Mucosa of descending colon (tissue), 3 donors: ENCODE measurements around the gene ZNF22. TPM values are rescaled to one million over a fixed set of nuclear protein-coding genes. Genes with fewer than 3 reads are reported as not detected.

Source experiments
- ATAC-seq: fragments of 200-7000 bp; cut with Tn5 transposase; one replicate; pipeline ENCODE4 v1.9.1; 2020; ENCODE audit warnings: mild to moderate bottlenecking, moderate library complexity
- DNase-seq, 3 donors: peaks; one replicate each; pipeline ENCODE4 v3.0.0-alpha.2; 2020
- H3K36me3 ChIP-seq: fragments of 200-600 bp; one replicate; pipeline ENCODE4 v1.8.0; 2021; ENCODE audit warnings: low read depth, mild to moderate bottlenecking
- H3K4me1 ChIP-seq: fragments of 200-600 bp; one replicate; pipeline ENCODE4 v1.8.0; 2021; ENCODE audit warnings: low read depth, mild to moderate bottlenecking
- H3K4me3 ChIP-seq: fragments of 200-600 bp; one replicate; pipeline ENCODE4 v1.8.0; 2021; ENCODE audit warnings: mild to moderate bottlenecking
- H3K9me3 ChIP-seq: fragments of 200-600 bp; one replicate; pipeline ENCODE4 v1.8.0; 2021; ENCODE audit warnings: mild to moderate bottlenecking
- intact Hi-C, 2 donors: fragments of 100-400 bp; cut with DNase I in 1 of 2; cut with micrococcal nuclease in 1 of 2; formaldehyde crosslinking; loops; one replicate each; pipeline versions ENCODE4 v1.11.0 to v1.11.1; 2022; cut with DNase I, micrococcal nuclease
- total RNA-seq, 3 donors: library from RNA; stranded (reverse); fragmentation: NEBNext Ultra II Directional in 2 of 3; extraction: Animal tissue kit (Norgen Biotek cat#: 25700) in 2 of 3; gene quantifications; one replicate each; pipeline versions ENCODE4 v1.2.1 to v1.2.4, GENCODE V29; 2021 to 2023
- TF ChIP-seq, protein P1 (sequence below): fragments of 200-600 bp; IDR thresholded peaks from one replicate; pipeline ENCODE4 v1.8.0; 2022; ENCODE audit warnings: antibody characterized with exemption, mild to moderate bottlenecking
- donor health status: DM: no; HTN: no; CAD: no; lungs with moderate emphysema.
- donor health status: DM: no; HTN: no; CAD: no.
- donor health status: DM: no; HTN: yes; CAD: no.

The ZNF22 gene
- total RNA-seq, 3 donors from 2014 or later = 14.6 to 17.7 (median 15.5) TPM

DNA sequence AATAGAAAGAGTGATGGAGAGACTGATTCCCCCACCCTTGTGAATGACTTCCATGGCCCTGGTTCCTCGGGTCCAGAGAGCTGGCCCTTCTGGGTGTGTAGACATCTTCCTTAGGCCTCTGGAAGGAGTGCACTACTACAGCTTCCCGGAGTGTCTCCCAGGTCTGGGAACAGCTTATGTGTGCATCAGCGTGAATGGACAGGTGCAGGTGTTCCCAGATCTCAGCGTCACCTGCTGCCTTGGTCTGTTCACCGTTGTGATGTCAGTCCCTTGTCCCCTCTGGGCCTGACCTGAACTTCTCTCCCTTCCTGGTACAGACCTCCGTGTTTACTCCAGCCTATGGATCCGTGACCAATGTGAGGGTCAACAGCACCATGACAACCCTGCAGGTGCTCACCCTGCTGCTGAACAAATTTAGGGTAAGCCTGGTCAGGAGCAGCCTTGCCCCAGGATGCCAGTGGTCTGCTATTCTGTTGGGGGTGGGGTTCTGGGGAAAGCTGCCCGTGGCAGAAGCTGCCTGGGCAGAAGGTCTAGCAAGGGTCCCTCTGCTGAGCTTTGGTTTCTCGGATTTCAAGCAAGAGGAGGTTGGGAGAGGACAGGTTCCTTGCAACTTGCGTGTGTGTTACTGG lies 11.7 kb upstream of the ZNF22 start:
- Histone ChIP-seq H3K9me3 (no peaks in the 10 kb centered on the region), H3K4me1 (peaks cover 2% of the 10 kb centered on the region), H3K36me3 (no peaks in the 10 kb centered on the region), H3K4me3 (no peak overlapping the region)
- ATAC-seq = no peak
- TF ChIP-seq, protein P1, sequence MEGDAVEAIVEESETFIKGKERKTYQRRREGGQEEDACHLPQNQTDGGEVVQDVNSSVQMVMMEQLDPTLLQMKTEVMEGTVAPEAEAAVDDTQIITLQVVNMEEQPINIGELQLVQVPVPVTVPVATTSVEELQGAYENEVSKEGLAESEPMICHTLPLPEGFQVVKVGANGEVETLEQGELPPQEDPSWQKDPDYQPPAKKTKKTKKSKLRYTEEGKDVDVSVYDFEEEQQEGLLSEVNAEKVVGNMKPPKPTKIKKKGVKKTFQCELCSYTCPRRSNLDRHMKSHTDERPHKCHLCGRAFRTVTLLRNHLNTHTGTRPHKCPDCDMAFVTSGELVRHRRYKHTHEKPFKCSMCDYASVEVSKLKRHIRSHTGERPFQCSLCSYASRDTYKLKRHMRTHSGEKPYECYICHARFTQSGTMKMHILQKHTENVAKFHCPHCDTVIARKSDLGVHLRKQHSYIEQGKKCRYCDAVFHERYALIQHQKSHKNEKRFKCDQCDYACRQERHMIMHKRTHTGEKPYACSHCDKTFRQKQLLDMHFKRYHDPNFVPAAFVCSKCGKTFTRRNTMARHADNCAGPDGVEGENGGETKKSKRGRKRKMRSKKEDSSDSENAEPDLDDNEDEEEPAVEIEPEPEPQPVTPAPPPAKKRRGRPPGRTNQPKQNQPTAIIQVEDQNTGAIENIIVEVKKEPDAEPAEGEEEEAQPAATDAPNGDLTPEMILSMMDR = no peak
- intact Hi-C loops = no loop called here
- peak in 1 of 3 donors; percentile 0 for DNase-seq

DNA sequence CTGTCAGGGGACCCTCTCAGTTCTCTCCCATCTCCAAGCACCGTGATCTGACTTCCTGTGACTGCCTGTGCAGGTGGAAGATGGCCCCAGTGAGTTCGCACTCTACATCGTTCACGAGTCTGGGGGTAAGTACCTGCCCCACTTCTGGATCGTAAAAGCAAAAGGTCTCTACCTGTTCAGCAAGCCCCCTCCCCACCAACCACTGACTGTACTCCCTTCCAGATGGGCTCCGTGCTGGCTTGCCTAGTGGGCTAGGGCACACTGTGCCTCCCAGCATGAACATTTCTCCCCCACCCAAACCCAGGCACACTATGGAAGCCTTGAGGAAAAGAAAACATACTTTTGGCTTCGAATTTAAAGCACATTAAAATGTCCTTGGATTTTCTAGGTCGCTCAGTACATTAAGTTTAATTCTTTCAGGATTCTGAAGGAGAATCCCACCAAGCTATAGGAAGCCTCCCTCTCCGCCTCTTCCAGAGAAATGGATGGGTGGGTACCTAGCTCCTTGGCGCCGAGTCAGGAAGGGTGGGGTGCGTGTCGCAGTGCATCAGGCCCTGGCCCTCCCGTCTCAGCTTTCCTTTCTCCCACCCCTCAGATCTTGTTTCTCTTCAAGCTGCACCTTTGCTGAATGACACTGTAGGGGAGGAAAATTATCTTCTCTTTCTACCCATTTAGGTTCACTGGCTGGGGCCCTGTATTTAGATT lies 11.0 kb upstream of the ZNF22 start:
- H3K4me1 ChIP-seq = peaks cover 2% of the 10 kb centered on the region
- H3K9me3 ChIP-seq = no peaks in the 10 kb centered on the region
- intact Hi-C loops = no loop called here
- ATAC-seq = no peak
- no peaks in the 10 kb centered on the region for H3K36me3 ChIP-seq
- peak in 1 of 3 donors; percentile 1 for DNase-seq
- no peak overlapping the region for H3K4me3 ChIP-seq
- TF ChIP-seq, protein P1 = no peak

DNA sequence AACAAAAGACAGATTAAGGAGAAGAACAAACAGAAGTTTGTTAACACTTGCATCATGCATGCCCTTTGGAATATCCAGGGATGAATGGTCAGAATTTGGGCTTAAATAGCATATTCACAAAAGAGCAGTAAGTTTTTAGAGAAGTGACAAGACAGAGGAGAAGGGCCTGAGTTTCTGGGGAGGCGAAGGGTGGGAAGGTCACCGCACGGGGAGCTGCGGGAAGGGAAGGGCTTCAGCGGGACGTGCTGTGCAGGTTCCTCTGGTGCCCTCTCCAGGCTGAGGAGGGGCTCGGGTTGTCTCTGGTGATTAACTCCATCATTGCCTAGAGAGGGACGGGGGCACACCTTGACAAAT lies 10.4 kb upstream of the ZNF22 start:
- ATAC-seq = no peak
- intact Hi-C loops = no loop called here
- TF ChIP-seq, protein P1 = no peak
- no peaks in the 10 kb centered on the region for H3K36me3 ChIP-seq
- peak in 1 of 3 donors; percentile 1 for DNase-seq
- H3K4me3 ChIP-seq = no peak overlapping the region
- peaks cover 2% of the 10 kb centered on the region for H3K4me1 ChIP-seq
- H3K9me3 ChIP-seq = no peaks in the 10 kb centered on the region

DNA sequence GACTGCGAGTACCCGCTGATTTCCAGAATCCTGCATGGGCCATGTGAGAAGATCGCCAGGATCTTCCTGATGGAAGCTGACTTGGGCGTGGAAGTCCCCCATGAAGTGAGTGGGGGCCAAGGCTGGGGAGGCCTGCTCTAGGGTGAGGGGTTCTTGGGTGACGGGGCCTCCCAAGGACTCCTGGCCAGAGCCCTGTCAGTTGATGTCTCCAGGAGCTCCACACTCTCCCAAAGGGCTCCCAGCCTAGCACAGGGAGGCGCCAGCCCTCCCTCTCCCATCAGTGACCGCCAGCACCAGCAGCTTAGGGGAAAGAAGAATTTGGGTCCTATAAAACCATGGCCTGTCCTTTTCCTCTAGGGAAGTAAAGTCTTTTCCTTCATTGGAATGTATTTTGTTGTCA lies 9.8 kb upstream of the ZNF22 start:
- H3K4me1 ChIP-seq = no peaks in the 10 kb centered on the region
- H3K36me3 ChIP-seq = no peaks in the 10 kb centered on the region
- DNase-seq (no peak), ATAC-seq (no peak)
- H3K4me3 ChIP-seq = no peak overlapping the region
- intact Hi-C loops = no loop called here
- H3K9me3 ChIP-seq = no peaks in the 10 kb centered on the region
- TF ChIP-seq, protein P1 = no peak

DNA sequence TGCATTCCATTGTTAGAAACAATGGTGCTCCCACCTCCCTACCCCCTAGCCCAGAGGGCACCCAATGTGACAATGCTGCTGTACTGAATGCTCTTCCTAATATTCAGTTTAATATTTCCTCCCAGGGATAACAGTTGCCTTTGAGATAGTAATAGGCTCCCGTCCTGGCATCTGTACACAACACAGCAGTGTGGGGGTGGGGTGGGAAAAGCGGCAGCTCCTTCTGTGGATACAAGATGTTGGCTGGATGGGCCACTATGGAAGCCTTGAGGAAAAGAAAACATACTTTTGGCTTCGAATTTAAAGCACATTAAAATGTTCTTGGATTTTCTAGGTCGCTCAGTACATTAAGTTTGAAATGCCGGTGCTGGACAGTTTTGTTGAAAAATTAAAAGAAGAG lies 9.2 kb upstream of the ZNF22 start:
- Histone ChIP-seq H3K36me3 (no peaks in the 10 kb centered on the region), H3K9me3 (no peaks in the 10 kb centered on the region), H3K4me3 (no peak overlapping the region), H3K4me1 (no peaks in the 10 kb centered on the region)
- ATAC-seq (no peak), DNase-seq (peak in 1 of 3 donors; percentile 4)
- intact Hi-C loops = no loop called here
- TF ChIP-seq, protein P1 = no peak
